ENCODE measurements around the gene AMPD2. TPM values are rescaled to one million over a fixed set of nuclear protein-coding genes. Genes with fewer than 3 reads are reported as not detected.
"Not testable (repeated sequence)": the region's sequence is repeated elsewhere in the genome, so short reads cannot be mapped to it uniquely, and the experiment has no call there.

Gene AMPD2
- total and polyA plus RNA-seq, 8 donors, result 38.7 to 86.9 (median 49.0) TPM

GRCh38 chr1:109658533-109659042 is 39.0 kb downstream of the AMPD2 start:
- intact Hi-C loops (cut with DNase I), result loop anchor here in 1 of 2 donors (10.0 kb wide), 1 partner anchor 116 kb away; no protein-coding TSS in a partner anchor
- DNase-seq (no peak), ATAC-seq (no peak)
- no peaks in the 10 kb centered on the region for H3K9me3 ChIP-seq
- no peak overlapping the region for H3K27ac ChIP-seq
- no peak for TF ChIP-seq CTCF (IDR thresholded peaks at IDR 0.05)
- H3K27me3 ChIP-seq, result no peaks in the 10 kb centered on the region
- H3K36me3 ChIP-seq, result peaks cover 0 to 14% of the 10 kb centered on the region in 2 donors
- peaks cover 0 to 18% of the 10 kb centered on the region in 2 donors for H3K4me1 ChIP-seq
- no peak overlapping the region for H3K4me3 ChIP-seq

- no peak for ATAC-seq
- H3K4me3 ChIP-seq, result no peak overlapping the region
- DNase-seq, result no peak
- H3K4me1 ChIP-seq, result peaks cover 0 to 18% of the 10 kb centered on the region in 2 donors
- TF ChIP-seq CTCF (IDR thresholded peaks at IDR 0.05), result no peak
- H3K9me3 ChIP-seq, result no peaks in the 10 kb centered on the region
- peaks cover 0 to 14% of the 10 kb centered on the region in 2 donors for H3K36me3 ChIP-seq
- intact Hi-C loops (cut with DNase I), result loop anchor here in 1 of 2 donors (10.0 kb wide), 1 partner anchor 116 kb away; no protein-coding TSS in a partner anchor
- H3K27me3 ChIP-seq, result no peaks in the 10 kb centered on the region
- no peak overlapping the region for H3K27ac ChIP-seq
Measured at GRCh38 chr1:109659145-109659544, 39.5 kb downstream of the AMPD2 start.

- H3K27ac ChIP-seq, result no peak overlapping the region
- intact Hi-C loops (cut with DNase I), result loop anchor here in 1 of 2 donors (10.0 kb wide), 1 partner anchor 115 kb away; no protein-coding TSS in a partner anchor
- H3K9me3 ChIP-seq, result no peaks in the 10 kb centered on the region
- H3K4me3 ChIP-seq, result no peak overlapping the region
- DNase-seq (no peak), ATAC-seq (no peak)
- TF ChIP-seq CTCF (IDR thresholded peaks at IDR 0.05), result no peak
- peaks cover 0 to 15% of the 10 kb centered on the region in 2 donors for H3K4me1 ChIP-seq
- peaks cover 0 to 14% of the 10 kb centered on the region in 2 donors for H3K36me3 ChIP-seq
- no peaks in the 10 kb centered on the region for H3K27me3 ChIP-seq
Measured at GRCh38 chr1:109659997-109660690, 40.5 kb downstream of the AMPD2 start.

GRCh38 chr1:109660691-109661026 is 41.0 kb downstream of the AMPD2 start:
- DNase-seq; H3K27ac ChIP-seq; H3K9me3 ChIP-seq; H3K4me3 ChIP-seq; H3K27me3 ChIP-seq; H3K4me1 ChIP-seq; intact Hi-C loops (cut with DNase I); ATAC-seq: not testable (repeated sequence)
- H3K36me3 ChIP-seq, result peaks cover 0 to 14% of the 10 kb centered on the region in 2 donors

- no peak for TF ChIP-seq CTCF (IDR thresholded peaks at IDR 0.05)
- Histone ChIP-seq H3K4me3 (no peak overlapping the region), H3K27me3 (no peaks in the 10 kb centered on the region), H3K36me3 (peaks cover 0 to 14% of the 10 kb centered on the region in 2 donors), H3K9me3 (no peaks in the 10 kb centered on the region), H3K27ac (no peak overlapping the region), H3K4me1 (peaks cover 0 to 8% of the 10 kb centered on the region in 2 donors)
- DNase-seq (no peak), ATAC-seq (no peak)
- intact Hi-C loops (cut with DNase I), result no loop called here
Measured at GRCh38 chr1:109661391-109661790, 41.8 kb downstream of the AMPD2 start.

Data from left lung (tissue), 10 donors.